NCI-H1417 treated with DMSO at 0.1 percent for 48 hours (cell line): ENCODE results near the gene TMEM138.
A peak's percentile ranks its signal among the peaks of the same experiment; 100 is the strongest.

Experiments
- DNase-seq: peaks from one replicate; lab custom pipeline; 2025; lab: John Stamatoyannopoulos, UW

The TMEM138 gene

DNA sequence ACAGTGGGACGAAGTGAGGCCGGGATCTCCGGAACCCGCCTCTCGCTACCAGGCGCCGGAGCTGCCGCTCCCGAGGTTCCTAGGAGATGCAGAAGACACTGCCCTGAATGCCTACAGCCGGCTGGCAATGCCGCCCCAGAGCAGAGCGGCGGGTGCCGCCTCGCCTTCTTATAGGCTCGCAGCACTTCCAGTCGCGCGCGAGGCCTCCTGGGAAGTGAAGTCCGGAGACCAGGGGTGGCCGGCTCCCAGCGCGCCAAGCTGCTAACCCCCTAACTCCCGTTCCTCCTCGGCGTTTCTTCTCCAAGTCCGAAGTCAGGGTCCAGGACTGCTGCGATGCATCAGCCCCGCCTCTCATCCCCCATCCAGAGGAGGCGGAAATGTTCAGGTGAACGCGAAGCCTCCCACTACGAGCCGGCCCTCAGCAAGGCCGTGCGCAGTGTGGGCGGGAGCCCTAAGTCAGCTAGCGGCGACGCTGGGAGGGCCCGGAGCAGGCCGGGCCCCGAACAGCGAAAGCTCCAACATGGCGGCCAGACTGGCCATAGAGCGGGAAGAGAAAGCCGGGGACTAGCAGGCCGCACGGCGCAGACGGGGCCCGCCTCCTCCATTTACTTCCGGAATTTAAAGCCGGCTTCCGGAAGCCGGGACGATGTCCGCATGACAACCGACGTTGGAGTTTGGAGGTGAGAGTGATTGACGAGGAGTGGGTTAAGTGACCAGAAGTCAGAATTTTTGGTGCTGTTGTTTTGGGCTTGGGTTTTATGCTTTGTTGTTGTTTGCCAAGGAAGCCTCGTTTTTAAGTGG lies at the start of gene TMEM138, which contains the start of gene CYB561A3:
Gene TMEM138 (plus strand): TSS at position 634 of the 801 bp plus-strand sequence. CDS start 2,017 bp downstream, outside the sequence.
Gene CYB561A3 (minus strand): TSS at position 142 of the 801 bp plus-strand sequence. CDS start 5,169 bp downstream, outside the sequence.
- peak; percentile 90 for DNase-seq

DNA sequence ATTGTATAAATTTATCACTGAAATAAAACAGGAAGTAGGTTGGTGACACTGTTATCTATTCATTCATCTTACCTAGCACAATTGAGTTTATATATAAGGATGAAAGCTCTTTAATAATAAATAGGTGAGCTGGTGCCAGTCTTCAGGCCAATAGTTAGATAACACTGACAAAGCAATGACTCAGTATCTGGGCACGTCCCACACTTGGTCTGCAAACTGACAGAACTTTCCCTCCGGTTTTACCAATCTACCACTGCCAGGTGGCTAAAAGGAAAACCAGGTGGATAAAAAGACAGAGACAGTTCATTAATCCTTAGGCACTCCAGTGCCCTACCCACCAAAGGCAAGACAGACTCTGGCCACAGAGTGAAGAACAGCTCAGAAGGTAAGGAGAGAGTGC lies 46.9 kb upstream of the TMEM138 start:
- DNase-seq = no peak

DNA sequence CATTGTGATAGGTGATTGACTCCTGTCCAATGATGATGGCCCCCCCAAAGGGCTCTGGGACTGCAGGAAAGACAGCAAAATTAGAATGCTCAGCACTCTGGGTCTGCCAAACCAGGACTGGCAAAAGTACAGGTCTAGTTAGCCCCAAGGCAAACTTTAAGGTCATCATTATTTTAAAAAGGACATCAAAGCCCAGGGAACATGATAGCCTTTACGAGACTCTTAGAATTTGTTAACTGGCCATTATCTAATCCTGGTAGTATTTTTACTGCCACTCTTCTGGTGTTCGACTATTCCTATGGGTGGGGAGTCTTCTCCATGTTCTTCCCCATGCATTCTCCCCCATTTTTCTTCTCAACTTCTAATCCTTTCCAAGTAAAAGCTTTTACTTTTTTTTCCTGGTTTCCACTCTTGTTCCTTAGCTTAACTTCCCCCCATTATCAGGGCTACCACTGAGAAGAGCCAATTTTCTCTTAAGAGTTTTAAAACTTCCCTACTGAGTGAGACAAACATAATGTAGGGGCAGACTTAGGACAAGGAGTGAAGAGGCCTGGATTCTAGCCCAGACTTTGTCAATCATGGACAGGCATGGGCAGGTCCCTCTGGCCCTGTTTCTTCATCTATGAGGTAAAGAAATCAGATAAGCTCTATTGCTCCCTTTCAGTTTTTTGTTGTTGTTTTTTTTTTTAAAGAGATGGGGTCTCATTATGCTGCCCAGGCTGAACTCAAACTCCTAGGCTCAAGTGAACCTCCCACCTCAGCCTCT lies 36.3 kb upstream of the TMEM138 start:
- DNase-seq = no peak

DNA sequence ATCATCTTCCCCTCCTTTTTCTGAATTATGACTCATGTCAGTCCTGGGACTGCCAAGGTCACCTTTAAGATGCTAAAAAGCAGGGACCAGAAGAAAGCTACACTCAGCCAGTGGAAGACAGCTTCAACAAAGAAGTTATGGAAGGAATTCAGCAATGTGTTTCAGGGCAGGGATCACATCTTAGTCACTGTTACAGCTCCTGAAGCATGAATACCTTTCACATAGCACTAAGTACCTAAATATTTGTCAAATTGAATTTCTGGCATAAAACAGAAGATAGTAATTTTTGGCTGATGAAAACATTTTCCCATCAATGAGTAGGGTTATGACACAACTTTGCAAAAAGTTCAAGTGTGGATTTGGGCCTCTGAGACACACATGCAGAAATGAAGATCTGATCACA lies 34.5 kb upstream of the TMEM138 start:
- DNase-seq = no peak

DNA sequence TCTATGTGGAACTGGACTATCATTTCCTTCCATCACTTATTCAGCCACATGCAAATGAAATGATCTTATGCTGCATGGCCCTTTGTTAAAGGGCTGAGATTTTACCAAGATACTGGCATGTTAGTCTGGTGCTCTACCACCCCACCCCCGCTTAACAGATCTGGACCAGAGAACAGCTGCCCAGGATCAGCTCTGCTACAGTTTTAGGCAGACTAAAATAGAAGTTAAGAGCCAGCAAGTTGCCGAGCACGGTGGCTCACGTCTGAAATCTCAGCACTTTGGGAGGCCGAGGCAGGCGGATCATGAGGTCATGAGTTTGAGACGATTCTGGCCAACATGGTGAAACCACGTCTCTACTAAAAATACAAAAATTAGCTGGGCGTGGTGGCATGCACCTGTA lies 33.8 kb upstream of the TMEM138 start:
- DNase-seq = no peak

DNA sequence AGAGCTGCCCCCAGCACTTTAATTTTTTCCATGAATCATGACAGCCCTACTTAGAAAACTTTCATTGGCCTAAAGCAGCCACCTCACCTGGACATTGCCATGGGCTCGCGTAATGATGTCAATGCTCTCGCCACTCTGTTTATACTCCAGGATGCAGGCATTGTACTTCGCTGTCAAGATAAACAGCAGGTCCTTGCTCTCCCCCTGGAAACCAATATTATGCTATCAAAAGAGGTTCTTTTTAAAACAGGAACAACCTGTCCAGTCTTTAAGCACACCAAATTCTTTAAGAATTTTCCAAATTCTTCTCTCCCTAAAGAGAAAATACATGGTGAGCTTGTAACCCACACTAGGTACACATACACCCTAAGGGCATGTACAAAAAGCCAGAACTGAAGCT lies 32.3 kb upstream of the TMEM138 start:
- DNase-seq = no peak

DNA sequence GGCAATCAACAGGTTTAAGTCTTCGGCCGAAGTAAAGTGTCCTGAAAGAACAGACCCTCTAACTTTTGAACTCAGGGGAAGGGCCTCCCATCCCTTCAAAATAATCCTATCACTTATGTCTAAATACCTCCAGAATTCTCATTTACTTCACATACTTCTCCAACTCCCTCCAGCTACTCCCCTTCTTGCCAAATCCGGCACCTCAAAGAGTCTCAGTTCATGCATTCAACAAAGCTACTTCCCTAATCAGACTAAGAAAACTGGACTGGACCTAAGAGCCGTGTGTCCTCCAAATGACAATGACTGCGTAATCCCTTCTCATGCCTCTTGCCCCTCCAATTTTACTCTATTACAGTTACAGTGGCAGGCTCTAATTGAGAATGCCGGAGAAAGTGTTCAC lies 30.5 kb upstream of the TMEM138 start:
- DNase-seq = no peak

DNA sequence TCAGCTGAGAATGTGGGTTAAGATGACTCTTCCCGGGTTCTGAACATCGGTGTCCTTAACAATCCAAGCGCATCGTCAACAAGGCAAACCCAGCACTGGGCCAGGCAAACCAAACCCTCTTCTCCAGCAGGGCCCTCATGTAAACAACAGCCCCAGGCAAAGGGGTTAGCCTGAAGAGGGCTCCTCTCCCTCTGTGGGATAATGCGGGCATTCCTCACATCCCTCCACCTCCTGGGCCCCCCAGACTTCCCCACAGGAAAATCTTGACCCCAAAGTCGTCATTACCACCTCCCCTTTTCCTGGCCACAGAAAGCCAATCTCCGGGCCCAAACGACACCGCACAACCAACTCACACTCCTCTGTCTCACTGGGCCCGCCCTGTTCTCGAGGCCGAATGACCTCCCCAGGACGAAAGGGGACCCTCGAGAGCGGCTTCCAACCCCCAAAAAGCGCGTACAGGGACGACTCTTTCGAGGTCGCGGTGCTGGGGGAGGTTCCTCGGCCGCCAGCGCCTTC lies 29.8 kb upstream of the TMEM138 start:
- no peak for DNase-seq

DNA sequence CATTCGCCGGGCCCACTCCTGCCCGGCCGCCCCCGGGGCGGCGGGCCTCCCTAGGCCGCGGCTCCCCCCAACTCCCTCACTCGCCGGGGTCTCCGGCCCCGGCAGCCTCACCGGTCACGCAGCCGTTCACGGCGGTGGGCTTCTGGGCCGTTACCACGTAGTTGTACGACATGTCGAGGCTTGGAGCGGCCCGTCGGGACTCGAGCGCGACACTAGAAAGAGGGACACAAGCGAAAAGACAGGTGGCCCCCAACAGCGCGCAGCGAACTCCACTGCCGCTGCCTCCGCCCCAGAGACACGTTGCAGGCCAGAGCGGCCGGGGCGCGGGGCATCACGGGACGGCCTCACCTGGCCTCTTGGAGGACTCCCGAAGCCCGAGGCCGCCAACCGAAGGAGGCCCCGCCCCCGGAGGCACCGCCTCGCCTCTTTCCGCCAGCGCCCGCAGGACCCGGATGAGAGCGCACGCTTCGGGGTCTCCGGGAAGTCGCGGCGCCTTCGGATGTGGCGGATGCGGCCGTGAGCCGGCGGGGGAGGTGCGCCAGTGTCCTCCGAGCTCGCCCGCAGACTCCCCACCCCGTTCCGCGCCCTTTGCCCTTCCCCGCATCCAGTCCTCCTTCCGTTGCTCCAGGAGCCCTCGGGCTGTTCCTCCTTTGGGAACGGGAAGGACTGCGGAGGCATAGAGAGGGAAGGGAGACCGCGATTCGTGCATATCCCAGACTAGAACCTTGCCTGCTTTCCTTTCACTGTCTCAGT lies 29.2 kb upstream of the TMEM138 start, which contains the start of the genes DDB1 and TKFC:
Gene DDB1 (minus strand): TSS at position 309 of the 753 bp plus-strand sequence. CDS start 137 bp downstream, at position 172.
Gene TKFC (plus strand): TSS at position 432 of the 753 bp plus-strand sequence. CDS start 1,501 bp downstream, outside the sequence.
- DNase-seq = peak; percentile 76

DNA sequence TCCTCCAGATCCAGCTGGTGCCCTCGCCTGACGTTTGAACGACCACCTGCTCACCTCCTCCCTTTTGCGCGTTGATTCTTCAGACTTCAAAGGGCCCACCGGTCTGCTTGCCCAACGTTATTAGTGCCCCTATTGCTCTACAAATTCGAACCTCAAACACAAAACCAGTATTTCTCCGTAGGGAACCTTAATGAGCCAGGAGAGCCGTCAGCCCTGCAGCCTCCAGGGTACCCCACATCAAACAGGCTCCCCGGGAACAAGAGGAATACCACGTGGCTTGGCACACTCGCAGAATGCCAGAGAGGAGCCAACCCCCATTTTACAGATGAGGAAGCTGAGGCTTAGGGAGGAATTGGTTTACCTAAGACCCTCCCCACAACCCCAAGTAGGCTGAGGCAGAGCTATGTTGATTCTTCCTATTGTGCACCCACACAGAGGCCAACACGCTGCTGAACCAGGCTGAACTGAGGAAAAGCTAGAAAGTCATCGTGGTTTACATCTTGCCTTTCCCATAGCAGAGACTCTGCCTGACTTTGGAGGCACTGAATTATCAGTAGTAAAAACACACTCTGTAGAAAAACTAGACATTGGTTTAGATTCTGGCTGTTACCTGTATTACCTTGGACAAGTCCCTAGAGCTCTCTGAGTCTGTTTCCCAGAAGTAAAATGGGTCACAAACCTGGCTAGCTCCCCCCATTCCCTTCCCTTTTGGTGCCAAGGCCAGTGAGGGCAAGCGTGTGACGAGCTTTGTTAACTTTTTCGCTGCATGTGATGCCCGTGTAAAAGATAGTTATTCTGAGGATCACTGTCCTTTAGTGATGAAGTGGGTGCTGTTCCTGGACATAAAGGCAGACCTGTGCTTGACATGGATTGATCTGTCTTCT lies 28.4 kb upstream of the TMEM138 start:
- DNase-seq = no peak

DNA sequence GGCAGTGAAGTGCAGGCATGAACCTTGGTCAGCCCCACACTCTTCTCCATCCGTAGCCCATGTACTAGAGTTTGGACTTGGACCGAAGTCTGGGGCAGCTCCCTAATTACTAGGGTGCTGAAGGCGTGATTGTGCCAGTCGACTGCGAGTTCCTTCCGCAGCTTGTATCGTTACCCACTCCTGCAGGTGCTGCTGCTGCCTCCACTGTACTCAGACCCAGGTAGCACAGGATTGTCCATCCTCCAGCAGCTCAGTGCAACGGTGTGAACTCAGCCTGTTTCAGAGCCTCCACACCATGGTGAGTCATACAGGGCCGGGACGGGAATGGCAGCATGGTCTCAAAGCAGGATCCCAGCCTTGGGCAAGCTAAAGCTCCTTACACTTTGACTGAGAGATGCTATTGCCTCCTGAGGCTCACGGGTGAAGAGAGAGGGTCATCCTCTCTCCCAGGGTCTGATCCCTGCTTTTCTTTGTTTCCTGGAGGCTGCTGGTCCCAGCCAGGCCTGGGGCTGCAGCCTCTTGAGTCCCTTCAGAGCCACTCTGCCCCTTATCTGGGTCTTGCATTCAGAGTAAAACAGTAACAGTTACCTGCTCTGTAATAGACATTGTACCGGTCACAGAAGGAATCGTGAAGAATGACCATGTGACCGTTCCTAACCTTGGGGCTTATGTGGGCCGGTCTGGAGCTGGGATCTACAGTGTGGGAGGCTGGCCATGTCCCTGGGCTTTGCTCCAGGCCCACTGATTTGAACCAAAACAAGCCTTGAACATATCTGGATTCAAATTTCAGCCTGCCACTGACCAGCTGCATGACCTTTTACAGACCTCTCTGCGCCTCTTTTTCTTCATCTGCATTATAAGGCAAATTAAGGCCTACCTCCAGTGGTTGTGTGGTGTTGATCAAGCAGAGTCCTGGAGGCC lies 27.5 kb upstream of the TMEM138 start:
- DNase-seq = no peak

DNA sequence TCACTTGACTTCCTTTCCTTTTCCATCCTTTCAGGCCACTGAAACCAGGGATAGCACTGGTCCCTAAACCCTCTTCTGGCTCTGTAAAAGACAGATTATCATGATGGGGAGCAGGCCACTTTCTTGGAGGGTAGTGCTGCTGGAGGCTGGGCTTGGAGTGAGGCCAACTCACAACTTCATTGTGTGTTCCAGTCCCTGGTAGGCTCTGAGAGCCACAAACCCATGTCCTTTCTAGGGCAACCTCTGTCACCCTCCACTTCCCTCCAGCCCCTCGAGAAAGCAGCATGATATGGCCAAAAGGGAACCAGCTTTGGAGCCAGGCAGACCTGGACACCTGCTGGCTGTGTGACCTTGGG lies 26.8 kb upstream of the TMEM138 start:
- DNase-seq = no peak

DNA sequence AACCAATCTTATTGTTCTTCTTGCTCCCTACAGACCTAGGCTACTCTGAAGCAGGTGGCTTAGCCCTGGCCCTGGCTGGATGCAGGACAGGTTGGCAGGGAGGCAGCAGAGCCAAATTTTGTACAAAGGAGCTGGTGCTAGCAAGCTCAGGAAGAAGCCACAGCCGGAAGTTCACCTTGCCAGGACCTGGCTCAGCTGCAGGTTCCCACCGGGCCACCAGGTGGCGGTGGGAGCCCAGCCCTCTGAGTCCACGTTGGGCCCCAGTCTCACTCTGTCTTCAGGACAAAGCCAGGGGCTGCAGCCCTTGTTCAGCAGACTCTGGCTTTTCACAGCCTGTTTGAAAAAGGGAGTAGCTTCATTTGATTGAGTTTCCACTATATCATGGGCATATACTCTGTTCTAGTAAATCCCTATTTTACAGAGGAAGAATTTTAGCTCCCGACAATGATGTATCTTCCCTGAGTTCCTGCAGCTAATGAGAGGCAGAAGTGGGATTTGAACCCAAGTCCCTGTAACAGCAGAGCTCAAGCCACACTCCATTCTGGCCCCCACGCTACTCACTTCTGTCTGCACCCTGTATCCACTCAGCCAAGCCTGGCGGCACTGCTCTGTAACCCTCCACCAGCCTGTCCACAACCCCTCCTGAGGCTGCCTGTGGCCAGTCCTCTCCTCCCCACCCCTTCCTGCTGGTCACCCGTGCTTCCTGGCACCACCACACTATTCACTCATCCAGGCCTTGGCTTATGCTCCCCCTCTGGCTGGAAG lies 25.8 kb upstream of the TMEM138 start:
- DNase-seq = peak; percentile 35

DNA sequence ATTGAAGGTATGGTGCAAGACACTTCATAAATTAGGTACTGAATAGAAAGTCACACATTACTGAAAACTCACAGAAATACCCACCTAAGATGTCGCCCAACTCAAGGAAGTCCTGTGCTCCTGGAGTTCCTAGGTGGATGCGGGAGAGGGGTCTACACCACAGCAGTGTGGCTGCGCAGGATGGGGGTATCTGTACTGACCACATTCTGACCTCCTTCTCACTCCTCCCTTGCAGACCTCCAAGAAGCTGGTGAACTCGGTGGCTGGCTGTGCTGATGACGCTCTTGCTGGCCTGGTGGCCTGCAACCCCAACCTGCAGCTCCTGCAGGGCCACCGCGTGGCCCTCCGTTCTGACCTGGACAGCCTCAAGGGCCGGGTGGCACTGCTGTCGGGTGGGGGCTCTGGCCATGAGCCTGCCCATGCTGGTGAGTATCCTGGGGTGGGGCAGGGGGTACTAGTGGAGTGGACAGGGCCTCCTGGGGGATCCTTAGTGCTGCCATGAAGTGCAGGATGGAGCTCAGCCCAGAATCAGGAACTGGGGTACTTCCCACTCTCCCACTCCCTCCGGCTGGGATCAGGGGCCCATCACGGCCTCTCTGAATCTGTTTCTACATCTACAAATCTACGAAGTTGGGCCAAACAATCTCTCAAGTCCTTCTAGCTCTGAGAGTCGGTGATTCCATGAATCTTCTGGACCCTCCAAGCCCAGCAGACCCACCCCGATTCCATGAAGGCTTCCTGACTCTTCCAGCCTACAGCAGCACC lies 24.3 kb upstream of the TMEM138 start:
- DNase-seq = no peak

DNA sequence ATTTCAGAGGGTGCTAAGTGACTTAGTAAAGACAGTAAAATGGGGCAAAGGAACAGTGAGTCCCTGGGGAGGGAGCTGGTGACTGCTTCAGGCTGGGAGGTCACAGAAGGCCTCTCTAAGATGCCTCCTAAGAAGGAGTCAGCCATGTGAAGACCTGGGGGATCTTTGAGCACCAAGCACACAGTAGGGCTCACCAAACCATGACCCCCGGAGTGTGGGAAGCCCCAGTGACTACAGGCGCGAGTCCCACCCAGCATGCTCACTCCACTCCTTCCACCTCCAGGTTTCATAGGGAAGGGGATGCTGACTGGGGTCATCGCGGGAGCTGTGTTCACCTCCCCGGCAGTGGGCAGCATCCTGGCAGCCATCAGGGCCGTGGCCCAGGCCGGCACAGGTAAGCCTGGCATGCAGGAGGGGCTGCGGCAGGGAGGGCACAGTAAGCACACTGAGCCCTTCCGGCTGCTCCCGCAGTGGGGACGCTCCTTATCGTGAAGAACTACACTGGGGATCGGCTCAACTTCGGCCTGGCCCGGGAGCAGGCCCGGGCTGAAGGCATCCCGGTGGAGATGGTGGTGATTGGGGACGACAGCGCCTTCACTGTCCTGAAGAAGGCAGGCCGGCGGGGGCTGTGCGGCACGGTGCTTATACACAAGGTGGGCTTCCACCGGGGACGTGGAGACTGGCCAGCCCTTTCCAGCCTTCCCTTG lies 23.2 kb upstream of the TMEM138 start:
- no peak for DNase-seq

DNA sequence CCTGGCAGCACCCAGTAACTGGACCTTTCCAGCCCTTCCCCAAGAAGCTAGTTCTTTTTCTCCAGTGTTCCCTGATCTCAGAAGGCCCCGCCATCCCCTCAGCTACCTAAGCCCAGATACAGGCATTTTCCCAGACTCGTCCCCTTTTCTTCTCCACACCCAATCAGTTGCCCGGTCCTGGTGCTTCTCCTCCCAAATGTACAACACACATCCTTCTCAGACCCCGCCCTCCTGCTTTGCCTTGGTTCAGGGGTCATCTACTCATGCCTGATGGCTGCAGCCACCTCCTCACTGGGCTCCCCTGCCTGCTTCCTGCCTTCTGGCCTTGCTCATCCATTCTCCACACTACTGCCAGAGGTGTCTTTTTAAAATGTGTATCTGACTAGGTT lies 22.7 kb upstream of the TMEM138 start:
- DNase-seq = no peak

DNA sequence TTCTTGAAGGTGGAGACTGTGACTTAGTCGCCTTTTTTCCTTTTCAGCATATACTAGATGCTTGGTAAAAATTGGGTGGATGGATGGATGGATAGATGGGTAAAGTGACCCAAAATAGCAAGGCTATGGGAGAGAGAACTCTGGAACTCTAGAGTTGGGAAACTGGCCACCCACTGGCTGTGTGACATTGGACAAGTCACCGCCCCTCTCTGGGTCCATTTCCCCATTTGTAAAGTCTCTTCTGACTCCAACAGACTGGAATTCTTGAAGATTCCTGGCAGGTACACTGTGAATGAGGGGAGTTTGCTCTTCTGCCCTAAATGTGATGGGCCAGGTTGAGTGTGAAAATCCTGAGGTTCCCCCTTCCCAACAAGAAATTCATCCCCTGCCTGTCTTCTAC lies 21.2 kb upstream of the TMEM138 start:
- DNase-seq = no peak

DNA sequence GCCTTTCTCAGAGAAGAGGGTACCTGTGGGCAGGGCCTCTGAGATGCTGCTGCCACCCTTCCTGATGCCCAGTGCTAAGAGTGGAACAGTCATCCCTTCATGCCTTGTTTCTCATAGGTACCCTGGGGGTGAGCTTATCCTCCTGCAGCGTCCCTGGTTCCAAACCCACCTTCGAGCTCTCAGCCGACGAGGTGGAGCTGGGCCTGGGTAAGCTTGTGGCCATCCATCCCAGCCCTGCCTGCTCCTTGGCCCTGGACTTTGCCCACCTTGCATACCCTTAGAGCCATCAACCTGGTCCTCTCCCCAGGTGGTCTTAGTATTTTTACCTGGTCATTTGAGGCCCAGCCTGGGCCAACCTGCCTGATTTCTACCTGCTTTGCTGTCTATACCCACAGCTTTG lies 20.5 kb upstream of the TMEM138 start:
- no peak for DNase-seq
